GM12801 (cell line): ENCODE data around the gene ERP27.

Experiments
- CTCF ChIP-seq: IDR thresholded peaks from one replicate; pipeline ENCODE4 v1.5.1; 2011; ENCODE audit warnings: control low read depth; ENCODE audit not compliant: insufficient read length; ENCODE audit errors: extremely low read depth

The ERP27 gene

GRCh38 chr12:14948672-14949071 lies 10.3 kb upstream of the ERP27 start:
- no peak for TF ChIP-seq CTCF

- no peak for TF ChIP-seq CTCF
Observed at GRCh38 chr12:14946861-14947260, 8.5 kb upstream of the ERP27 start.

GRCh38 chr12:14946162-14946561 lies 7.8 kb upstream of the ERP27 start:
- no peak for TF ChIP-seq CTCF

GRCh38 chr12:14942196-14942931 lies 4.0 kb upstream of the ERP27 start:
- TF ChIP-seq CTCF: no peak

GRCh38 chr12:14941369-14941768 lies 3.0 kb upstream of the ERP27 start:
- TF ChIP-seq CTCF: no peak

- no peak for TF ChIP-seq CTCF
Observed at GRCh38 chr12:14937689-14938088, 648 bp downstream of the ERP27 start.

GRCh38 chr12:14937014-14937413 lies 1.3 kb downstream of the ERP27 start:
- TF ChIP-seq CTCF: no peak
